GM19395 (cell line): ENCODE measurements around the gene CASTOR2.
"Not testable (repeated sequence)": the region's sequence is repeated elsewhere in the genome, so short reads cannot be mapped to it uniquely, and the experiment has no call there.

Source experiments
- ATAC-seq: cut with Tn5 transposase; IDR thresholded peaks from one replicate; pipeline ENCODE4 v1.9.1; 2021; ENCODE audit warnings: mild to moderate bottlenecking, moderate library complexity; ENCODE audit not compliant: unreplicated experiment

Gene CASTOR2

DNA sequence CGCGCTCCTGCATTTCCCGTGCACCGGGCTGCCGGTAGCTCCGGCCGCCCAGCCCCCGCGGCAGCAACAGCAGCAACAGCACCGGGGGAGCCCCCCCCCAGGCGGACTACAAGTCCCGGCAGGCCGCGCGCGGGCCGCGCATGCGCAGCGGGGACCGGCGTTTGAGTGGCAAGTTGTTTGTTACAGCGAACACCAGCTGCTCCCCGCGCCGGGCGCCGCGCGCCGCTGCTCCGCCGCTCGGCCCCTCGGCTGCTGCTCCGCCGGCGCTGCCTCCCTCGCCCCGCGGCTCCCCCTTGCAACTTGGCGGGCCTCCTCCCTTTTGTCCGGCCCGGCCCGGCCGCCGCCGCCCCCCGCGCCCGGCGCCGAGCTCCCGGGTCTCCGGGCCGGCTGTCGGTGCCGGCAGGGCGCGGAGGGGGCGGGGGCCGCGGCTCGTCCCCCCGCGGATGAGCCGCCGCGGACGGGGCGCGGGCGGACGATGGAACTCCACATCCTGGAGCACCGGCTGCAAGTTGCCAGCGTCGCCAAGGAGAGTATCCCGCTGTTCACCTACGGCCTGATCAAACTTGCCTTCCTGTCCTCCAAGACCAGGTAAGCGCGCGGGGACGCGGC, at the start of gene CASTOR2:
TSS of gene CASTOR2 (plus strand) at position 195 of the 609 bp plus-strand sequence. CDS start at position 476, 281 bp downstream.
- peak; percentile 90 for ATAC-seq

DNA sequence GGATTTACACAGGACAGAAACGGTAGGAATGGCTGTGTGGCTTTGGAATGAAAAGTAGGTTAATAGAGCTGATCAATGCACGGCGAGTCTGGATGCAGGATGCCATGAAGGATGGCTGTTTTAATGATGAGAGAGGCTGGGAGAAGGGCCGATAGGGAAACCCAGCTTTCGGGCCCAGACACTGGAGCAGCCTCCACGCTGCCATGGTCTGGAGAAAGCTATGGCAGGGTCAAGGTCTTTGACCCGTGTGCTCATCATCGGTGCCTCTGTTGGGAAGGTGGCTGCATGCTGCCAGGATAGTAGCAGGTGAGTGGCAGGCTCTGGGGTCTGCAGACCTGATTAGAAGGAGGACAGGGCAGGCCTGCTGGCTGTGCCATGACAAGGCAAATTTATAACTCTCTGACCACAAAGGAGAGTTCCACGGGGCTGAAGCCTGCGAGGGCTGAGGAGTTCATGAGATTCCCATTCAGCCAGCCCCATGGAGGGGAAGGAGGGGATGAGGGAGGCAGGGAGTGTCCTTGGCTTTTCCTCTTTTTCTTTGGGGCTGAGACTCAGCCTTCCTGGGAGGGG, 42.1 kb upstream of the CASTOR2 start:
- ATAC-seq, result not testable (repeated sequence)

DNA sequence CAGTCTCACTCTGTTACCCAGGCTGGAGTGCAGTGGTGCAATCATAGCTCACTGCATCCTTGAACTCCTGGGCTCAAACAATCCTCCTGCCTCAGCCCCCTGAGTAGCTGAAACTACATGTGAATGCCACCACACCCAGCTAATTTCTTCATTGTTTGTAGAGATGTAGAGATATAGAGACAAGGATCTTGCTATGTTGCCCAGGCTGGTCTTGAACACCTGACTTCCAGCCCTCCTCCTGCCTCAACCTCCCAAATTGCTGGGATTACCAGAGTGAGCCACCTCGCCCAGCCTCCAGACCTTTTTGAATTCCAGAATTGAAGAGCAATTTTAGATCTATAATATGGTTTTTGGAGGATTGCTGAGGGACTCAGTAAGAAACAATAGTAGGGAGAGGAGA, 40.9 kb upstream of the CASTOR2 start:
- ATAC-seq, result not testable (repeated sequence)

DNA sequence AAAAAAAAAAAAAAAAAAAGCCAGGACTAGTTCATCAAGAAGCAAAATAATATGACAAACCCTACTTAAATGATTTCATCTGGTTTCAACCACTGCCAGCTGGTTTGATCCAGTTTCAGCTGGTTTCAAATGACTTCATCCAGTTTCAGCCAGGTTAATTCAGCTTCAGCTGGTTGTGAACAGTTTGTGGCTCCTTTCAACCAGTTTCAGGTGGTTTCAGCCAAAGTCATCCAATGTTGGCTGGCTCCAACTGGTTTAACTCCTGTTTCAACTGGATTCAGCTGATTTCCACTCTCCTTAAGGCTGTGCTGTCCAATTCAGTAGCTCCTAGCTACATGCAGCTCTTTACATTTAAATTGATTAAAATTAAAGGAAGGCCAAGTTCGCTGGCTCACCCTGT, 37.5 kb upstream of the CASTOR2 start:
- ATAC-seq, result not testable (repeated sequence)

DNA sequence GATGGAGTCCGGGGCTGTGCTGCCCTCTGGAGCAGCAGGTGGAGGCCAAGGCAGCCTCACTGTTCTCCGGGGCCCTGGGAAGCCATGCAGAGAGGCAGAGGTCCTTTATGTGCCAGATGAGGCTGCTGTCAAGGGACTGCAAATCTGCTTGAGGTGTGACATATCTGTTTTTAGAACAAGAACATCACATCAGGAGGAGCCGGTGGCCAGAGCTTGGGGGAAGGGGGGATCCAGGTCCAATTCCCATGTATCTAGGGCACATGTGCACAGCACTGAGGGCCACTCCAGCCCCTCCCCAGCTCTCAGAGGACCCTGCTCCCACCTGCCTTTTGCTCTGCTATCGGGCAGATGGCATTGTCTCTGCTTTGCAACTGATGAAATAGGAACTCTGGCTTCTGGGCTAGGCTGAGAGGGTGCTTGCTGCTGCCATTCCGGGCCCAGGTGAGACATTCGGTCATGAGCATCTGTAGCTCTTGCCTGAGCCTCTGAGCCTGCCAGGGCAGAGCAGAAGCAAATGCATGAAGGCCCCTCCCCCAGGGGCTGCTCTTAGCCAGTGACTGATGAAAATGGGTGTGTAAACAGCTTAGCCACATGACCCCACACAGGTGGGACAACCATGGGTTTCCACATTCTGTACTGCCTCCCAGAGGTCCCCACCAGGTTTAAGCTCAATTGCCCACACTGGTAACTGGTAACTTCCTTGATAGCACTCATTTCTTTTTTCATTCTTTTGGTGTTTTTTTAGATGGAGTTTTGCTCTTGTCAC, 32.8 kb upstream of the CASTOR2 start:
- ATAC-seq, result not testable (repeated sequence)

DNA sequence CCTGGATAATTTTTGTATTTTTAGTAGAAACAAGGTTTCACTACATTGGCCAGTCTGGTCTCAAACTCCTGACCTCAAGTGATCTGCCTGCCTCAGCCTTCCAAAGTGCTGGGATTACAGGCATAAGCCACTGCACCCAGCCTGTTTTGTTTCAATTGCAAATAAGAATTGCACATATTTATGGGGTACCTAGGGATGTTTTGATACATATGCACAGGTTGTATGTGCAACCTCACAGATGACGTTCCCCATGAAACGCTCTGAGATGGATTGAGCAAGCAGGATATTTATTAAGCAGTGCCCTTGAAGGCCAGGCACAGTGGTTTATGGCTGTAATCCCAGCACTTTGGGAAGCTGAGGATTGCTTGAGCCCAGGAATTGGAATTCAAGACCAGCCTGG, 25.1 kb upstream of the CASTOR2 start:
- ATAC-seq, result not testable (repeated sequence)

DNA sequence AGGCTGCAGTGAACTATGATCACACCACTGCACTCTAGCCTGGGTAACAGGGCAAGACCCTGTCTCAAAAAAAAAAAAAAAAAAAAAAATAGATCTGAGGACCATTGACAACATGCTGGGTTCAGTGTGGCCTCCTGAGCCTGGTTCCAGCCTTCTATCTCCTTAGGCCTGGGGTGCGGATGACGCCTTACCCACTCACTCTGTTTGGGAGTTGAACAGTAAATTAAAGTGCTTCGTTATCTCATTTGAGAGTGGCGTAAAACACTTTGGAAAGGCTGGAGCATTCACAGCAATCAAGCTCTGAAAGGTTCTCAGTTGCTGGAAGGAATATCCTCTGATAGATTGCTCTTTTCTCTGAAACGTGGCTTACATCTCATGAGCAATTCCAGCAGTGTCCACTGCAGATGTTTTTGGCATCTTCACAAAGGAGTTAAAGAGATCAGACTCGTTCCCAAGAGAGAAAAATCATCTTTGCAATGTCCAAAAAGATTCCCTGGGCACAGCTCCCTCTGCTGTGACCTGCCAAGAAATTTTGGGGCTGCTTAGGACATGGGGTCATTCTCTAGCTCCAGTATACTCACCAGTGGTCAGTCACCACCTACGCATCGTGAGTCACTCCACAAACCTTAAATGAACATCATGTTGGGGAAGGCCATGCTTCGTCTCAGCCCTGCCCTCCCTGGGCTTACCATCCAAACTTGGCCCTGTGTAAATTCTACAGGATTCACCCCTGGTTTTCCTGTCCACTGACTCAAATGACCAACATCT, 23.0 kb upstream of the CASTOR2 start:
- ATAC-seq, result not testable (repeated sequence)

DNA sequence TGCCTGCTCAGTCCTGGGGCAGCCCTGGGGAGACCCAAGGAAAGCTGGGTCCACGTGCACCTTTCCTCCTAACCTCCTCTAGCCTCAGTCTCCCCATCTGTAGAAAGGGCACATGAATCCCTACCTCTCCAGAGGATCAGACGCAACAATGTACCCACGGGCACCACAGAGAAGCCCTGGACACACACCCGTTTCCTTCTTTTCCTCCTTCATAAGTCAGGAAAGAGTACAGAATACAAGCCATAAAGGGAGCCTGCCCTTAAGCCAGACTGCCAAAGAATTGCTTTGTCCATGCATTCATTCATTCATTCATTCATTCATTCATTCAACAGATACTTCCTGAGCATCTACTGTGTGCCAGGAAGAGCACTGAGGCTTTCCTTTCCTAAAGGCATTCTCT, 20.6 kb upstream of the CASTOR2 start:
- ATAC-seq, result not testable (repeated sequence)

DNA sequence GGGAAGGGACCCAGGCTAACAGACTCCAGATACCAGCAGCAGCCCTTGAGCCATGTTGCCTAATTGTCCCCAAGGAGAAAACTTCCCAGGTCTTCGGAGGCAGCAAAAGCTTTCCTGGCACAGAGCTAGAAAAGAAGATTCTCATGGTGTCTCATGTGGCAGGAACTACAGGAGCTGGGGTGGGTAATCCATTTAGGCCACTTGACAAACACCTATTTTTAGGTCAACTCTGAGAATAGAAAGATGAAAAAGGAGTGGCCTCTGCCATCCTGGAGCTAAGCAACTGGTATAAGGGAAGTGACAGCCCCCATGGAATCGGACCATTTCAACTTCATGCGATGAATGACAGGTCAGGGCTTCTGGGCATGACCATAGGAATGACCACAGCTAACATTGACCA, 16.8 kb upstream of the CASTOR2 start:
- not testable (repeated sequence) for ATAC-seq

DNA sequence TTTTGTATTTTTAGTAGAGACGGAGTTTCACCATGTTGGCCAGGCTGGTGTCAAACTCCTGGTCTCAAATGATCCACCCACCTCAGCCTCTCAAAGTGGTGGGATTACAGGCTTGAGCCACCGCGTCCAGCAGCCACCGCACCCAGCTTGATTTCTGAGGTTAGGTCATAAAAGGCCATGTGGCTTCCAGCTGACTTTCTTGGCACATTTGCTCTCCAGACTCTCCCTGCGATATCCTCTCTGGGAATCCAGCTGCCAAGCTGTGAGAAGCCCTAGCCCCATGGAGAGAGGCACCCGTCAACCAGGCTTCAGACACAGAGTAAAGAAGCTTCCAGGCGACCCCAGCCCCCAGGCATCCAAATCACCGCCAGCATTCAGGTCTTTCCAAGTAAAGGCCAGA, 10.7 kb upstream of the CASTOR2 start:
- ATAC-seq, result not testable (repeated sequence)

DNA sequence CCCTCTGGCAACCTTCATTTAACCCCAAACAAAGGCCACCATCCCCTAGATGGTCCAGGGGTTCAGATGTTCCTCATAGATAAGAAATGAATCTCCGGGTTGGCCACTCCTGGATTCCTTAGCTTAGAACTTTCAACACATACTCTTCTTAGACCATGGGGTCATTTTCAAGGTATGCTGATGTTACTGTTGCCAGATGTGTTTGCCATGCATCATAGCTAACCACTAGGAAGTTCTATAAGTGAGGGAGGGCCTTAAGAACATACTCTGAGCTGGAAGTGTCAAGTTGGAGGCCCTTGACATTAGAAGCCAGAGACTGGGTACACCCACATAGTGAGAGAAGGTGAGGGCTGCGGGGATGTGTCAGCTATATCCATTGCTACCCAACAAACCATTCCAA, 6.2 kb upstream of the CASTOR2 start:
- not testable (repeated sequence) for ATAC-seq

DNA sequence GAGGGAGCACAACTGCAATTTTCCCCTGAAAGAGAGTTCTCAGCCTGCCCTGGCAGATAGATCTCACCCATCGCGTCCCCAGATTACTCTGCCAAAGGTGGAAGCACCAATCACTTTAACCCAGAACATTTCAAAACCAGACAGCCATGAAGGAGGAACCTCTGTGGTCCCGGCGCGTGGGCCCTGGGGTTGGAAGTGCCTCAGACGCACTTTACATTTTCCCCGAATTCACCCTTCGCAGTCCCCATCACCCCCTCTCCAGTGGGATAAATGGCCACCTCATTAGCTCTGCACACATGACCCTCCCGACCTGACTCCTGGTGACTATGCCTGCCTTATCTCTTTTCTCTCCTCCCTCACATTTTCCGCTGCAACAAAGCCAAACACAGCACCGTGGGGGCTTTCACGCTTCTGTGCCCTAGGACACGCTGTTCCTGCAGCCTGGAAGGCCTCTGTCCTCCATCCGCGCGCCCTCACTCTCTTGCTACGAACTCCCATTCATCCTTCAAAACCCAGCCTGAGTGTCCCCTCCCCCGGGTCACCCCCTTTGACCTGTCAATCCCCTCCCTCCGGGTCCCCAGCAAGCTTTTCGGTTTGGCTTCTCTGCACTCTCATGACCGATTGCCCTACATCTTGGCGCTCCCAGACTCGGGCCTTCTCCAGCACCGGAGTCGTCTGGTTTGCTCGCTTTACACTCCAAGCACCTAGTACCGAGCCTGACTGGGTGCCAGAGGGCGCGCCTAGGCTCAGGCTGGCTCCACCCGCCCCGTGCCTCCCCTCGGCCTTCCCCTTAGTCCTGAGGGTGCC, 598 bp upstream of the CASTOR2 start:
- ATAC-seq, result peak; percentile 46

DNA sequence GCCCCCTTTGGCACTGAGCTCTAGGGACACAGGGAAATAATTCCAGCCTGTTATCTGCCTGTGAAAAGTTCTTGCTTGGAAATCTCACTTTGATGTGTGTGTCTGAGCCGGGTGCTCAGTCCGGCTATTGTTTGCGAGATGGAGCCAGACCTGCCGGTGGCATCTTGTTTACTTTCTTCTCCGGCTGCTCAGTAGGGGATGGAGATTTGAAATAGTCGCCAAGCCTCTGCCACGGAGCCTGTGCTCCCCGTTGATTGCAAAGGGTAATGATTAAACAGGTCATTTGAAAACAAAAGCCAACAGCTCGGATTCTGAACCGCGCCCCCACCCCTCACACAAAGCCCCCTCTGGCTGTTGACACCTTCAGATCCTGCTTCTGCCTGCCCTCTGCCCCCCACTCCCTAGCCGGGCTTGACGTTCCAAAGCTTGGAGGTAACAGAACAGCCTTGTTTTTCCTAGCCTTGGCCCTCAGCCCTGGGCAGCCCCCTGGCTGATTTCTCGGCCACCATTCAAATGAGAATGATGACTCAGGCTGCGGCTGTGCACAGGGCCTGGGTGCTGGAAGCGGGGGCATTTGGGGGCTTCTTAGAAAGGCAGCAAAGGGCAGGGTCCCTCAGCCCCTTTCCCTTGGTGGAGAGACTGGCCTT, 1.8 kb downstream of the CASTOR2 start:
- not testable (repeated sequence) for ATAC-seq

DNA sequence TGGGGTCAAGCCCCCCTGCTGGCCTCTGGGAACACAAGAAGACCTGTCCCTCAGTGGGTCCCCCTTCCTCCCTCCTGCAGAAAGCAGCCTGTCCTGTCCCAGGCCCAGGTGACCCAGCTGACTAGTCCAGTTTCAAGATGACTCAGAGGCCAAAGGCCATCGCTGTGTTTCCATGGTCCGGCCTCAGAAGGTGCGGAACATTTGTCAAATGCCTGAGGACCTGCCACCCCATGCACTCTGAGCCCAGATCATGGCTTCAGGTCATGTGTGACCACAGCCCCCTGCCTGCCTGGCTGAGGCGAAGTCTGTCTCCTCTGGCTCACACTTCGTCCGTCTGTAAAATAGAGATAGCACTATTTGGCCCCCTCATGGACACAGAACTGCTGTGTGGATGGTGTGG, 2.4 kb downstream of the CASTOR2 start:
- ATAC-seq, result not testable (repeated sequence)

DNA sequence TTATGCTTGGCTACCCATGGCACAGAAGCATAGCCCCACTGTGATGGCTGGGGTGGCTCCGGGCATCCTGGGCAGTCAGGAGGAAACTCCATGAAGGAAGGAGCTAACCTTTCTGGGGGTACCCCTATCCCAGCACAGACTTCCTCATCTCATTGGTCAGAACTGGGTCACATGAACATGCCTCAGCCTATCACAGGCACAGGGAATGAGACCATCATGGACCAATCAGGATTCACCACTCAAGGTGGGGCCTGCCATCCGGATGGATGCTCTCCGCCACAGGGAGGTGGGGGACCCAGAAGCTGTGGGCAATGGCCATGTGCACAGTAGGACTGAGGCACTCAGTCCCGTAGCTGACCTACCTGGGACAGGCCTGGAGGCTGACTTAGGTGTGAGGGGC, 6.9 kb downstream of the CASTOR2 start:
- ATAC-seq, result not testable (repeated sequence)

DNA sequence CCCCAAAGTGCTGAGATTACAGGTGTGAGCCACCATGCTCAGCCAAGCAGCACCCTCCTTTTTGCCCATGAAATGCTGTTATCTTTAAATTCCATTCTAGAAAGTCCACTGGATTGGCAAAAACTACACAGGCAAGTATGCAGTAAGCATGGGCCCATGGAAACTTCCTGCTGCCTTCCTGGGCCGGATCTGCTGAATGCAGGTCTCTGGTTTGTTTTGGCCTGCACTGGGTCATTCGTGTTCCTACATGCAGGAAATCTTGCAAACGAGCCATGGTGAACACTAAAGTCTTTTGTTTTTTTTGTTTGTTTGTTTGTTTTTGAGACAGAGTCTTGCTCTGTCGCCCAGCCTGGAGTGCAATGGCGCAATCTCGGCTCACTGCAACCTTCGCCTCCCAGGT, 7.9 kb downstream of the CASTOR2 start:
- not testable (repeated sequence) for ATAC-seq

DNA sequence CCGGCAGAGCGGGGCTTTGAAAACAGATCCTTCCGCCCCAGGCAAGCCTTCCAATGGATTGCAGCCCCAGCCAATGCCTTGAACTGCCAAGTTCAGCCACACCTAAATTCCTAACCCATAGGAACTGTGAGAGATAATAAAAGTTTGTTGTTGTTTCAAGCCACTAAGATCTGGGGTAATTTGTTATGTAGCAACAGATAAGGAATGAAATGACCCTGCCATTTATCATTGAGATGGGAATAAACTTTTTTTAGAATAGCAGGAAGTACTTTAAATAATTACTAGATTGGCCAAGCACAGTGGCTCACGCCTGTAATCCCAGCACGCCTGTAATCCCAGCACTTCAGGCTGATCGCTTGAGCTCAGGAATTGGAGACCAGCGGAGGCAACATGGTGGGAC, 11.5 kb downstream of the CASTOR2 start:
- ATAC-seq, result not testable (repeated sequence)

DNA sequence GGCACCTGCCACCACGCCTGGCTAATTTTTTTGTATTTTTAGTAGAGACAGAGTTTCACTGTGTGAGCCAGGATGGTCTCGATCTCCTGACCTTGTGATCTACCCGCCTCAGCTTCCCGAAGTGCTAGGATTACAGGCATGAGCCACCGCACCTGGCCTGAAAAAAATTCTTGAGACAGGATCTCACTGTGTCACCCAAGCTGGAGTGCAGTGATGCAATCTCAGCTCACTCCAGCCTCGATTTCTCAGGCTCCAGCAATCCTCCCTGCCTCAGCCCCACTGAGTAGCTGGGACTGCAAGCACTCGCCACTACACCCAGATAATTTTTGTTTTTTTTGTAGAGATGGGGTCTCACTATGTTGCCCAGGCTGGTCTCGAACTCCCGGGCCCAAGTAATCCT, 13.0 kb downstream of the CASTOR2 start:
- ATAC-seq, result not testable (repeated sequence)

DNA sequence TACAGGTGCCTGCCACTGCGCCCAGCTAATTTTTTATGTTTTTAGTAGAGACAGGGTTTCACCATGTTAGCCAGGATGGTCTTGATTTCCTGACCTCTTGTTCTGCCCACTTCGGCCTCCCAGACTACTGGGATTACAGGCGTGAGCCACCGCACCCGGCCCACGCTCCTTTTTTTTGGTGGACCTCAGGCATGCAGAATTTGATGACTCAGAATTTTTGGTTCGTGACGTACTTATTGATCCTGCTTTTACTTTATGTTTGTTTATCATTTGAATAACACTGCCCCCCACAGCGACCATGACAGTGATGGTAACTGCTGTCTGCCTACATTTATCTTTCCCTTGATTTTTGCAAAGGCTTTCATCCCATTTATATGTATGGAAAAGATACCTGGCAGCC, 23.9 kb downstream of the CASTOR2 start:
- not testable (repeated sequence) for ATAC-seq

DNA sequence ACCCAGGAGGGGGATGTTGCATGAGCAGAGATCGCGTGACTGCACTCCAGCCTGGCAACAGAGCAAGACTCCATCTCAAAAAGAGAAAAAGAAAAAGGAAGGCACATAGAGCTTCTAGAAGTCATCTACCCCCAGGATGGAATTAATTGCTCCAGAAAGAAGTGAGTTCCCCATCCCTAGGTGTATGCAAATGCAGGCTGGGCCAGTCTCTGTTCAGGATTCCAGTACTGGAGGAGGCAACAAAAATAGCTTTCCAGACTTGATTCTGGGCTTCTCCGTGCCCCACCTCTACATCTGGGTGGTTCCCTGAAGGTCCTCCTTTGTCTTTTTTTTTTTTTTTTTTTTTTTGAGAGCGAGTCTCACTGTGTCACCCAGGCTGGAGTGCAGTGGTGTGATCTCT, 28.6 kb downstream of the CASTOR2 start:
- no peak for ATAC-seq
